HG02938 (cell line): ENCODE data around the gene RAD51AP2.
"Not testable (repeated sequence)": the region's sequence is repeated elsewhere in the genome, so short reads cannot be mapped to it uniquely, and the experiment has no call there.

Experiments
- ATAC-seq: cut with Tn5 transposase; IDR thresholded peaks from one replicate; pipeline ENCODE4 v1.9.1; 2021; ENCODE audit warnings: mild to moderate bottlenecking, moderate library complexity; ENCODE audit not compliant: unreplicated experiment

The RAD51AP2 gene

DNA sequence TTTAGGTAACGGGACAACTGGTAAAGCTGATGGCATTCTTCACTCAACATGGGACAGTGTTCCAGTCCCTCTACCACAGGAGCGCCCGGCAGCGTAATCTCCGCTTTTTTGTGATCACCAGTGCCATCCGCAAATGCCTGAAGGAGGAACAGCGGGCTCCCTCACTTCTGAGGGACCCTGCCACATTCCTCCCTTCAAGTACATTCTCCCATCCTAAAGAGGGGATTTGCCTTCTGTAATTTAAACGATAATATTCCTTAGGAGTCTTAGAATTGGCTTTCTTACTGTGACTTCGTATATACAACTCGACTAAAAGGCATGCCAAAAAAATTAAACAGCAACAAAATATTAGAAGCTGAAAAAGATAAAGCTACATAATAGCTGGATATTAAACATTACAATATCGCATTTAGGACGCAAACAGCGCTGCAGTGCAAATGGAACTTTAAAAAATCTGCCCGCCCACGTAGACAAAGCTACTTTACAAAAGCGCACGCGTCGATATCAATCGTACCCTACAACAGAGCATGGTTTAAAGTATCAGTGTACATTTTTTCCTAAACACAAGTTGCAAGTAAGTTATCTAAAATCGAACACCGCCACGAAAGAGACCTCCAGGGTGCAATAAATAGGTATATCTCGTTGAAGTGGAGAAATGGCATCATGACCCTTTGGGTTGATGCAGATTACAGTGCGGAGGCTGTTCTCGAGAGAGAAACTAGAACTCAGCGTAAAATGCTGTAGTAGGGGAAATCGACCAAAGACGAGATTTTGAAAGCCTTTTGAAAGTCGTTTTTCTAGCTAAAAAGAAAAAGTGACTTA is 20.0 kb upstream of the RAD51AP2 start:
- ATAC-seq, result peak; percentile 34

DNA sequence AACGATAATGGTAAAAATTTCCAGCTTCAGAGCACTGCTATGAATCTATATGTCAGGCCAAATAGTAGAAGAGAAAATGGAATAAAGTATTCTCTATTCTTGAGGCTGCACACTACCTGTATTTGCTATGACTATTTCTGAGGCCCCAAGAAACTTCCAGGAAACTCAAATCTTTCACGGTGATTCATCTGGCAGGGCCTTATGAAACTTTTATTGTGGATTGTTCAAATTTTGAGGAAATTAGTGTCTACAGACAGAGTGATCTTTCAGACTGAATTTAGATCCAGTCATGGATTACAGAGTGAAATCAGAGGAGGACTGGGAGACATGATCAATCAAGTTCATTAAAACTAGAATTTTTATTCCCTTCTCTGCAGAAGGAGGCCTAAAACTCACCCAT is 18.2 kb upstream of the RAD51AP2 start:
- ATAC-seq, result no peak

GRCh38 chr2:17533546-17533945 is 15.3 kb upstream of the RAD51AP2 start:
- ATAC-seq, result no peak

DNA sequence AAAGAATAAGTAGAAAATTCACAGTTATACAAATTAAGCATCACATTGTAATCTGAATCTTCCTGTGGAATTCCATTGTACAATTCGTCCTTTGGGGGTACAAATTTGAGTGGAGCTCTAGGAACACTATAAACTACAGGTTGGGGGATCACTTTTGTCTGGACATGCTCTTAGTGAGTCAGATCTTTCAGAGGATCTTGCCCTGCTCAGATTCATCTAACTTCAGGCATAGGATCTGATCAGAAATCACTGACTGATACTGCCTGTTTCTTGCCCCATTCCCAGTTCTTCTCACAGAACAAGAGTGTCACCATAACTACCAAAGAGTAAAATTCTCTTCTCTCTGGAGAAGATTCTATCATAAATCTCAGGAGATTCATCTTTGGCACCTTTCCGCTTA is 11.5 kb upstream of the RAD51AP2 start:
- no peak for ATAC-seq

GRCh38 chr2:17522303-17522702 is 4.1 kb upstream of the RAD51AP2 start:
- ATAC-seq, result no peak

DNA sequence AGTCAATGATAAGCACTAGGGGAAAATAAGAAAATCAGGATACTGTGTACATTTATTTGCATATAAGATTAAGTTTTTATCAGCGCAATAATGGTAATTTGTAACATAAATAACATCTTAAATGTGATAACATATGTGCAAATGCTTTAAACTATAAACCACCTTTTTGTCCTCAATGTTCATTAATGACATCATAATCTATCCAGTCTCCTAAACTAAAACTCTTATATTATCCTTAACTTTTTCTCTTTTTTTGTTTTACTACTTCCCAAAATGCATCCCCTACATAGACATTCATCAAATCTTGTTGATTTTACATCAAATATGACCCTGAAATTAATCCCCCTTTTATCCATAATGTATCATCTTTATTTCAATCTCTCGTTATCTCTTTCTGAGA is 3.4 kb upstream of the RAD51AP2 start:
- ATAC-seq, result no peak

DNA sequence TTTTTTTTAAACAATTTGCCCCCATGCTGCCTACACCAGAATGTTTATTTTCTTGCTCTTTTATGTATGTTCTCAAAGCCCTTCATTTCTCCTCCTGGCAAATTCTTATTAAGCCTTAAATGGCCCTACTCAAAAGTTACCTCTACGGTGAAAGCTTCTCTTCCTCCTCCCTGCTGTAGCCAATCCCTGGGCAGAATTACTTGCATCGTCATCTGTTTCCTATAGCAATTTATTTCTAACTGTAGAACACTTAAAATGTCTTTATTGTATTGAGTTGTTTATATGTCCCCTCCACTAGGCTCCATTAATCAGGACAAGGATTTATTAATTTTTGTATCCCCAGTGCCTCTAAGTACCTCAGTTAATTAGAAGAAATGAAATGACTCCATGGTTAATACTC is 2.5 kb upstream of the RAD51AP2 start:
- ATAC-seq, result peak; percentile 22

- ATAC-seq, result no peak
These were observed 1.2 kb upstream of the RAD51AP2 start for GRCh38 chr2:17519486-17519885.

DNA sequence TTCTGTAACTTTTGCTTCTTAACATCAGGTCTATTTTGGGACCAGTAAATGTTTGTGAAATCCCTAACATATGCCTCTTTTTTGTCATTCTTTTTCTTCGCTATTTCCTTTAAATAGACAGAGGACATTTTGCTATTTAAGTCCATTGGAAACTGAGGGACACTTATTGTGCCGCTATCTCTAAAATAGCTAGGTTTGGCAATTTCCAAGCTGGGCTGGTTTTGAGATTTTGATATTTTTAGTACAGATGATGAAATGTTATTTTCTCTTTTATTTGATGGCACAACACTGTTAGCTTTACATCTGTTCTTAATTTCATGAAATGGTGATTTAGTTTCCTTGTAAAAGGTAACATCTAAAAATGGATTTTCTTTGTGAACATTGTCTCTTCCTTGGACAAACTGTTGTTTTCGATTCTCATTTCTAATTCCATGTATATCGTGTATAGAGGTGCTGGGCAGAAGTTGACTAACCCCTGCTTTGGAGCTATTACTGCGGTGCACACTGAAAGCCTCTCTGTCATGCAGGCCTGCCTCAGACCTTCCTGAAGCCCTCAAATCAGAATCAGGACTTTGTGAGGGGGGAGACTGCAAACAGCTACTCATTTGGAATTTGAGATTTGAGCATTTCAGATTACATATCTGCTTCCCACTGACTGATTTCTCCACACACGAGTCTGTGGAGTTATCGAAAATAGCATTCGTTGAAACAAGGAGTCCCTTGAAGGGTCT is 594 bp downstream of the RAD51AP2 start:
- ATAC-seq, result peak; percentile 30

- peak; percentile 38 for ATAC-seq
These were observed 2.6 kb downstream of the RAD51AP2 start for GRCh38 chr2:17515652-17516051.

- ATAC-seq, result no peak
These were observed 11.3 kb downstream of the RAD51AP2 start for GRCh38 chr2:17506736-17507616.

DNA sequence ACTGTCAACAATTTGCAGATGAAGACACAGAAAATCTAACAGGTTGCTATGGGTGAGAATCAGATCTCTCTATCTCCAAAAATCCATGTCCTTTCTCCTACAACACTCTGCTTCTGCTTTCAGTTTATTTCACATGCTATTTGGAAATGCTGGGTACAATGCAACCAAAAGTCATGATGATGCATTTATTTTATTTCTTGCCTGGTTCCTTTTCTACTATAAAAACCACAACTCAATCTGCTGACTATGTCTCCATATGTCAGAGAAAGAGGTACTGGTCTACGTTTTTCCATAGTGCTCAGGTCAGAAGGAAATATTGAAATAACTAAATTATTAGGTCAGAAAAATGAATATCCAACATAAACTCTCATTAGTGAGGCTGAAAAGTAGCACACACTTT is 20.5 kb downstream of the RAD51AP2 start:
- no peak for ATAC-seq

- ATAC-seq, result no peak
These were observed 22.6 kb downstream of the RAD51AP2 start for GRCh38 chr2:17495590-17495989.

DNA sequence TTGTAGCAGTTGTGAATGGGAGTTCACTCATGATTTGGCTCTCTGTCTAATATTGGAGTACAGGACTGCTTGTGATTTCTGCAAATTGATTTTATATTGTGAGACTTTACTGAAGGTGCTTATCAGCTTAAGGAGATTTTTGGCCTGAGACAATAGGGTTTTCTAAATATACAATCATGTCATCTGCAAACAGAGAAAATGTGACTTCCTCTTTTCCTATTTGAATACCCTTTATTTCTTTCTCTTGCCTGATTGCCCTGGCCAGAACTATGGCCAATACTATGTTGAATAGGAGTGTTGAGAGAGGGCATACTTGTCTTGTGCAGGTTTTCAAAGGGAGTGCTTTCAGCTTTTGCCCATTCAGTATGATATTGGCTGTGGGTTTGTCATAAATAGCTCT is 28.1 kb downstream of the RAD51AP2 start:
- not testable (repeated sequence) for ATAC-seq

GRCh38 chr2:17488610-17489009 is 29.6 kb downstream of the RAD51AP2 start:
- not testable (repeated sequence) for ATAC-seq

GRCh38 chr2:17483496-17483895 is 34.7 kb downstream of the RAD51AP2 start:
- ATAC-seq, result no peak

GRCh38 chr2:17482651-17483050 is 35.6 kb downstream of the RAD51AP2 start:
- no peak for ATAC-seq

GRCh38 chr2:17479875-17480274 is 38.4 kb downstream of the RAD51AP2 start:
- no peak for ATAC-seq

DNA sequence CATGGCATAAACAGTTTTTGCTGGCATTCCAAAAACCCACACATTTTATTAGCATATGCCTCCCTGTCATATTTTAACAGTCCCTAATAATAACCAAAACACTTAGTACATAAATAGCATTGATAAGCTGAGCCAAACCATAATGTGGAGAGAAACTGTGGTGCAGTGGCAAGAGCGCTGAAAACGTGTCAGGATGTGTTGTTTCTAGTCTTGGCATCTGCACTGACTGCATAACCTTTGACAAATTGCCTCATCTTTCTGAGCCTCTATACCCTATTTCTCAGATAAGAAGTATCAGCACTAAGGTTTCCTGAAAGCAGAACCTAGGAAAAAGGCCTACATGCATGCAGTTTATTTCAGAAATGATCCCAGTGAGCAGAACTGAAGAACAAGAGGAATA is 41.4 kb downstream of the RAD51AP2 start:
- ATAC-seq, result no peak

DNA sequence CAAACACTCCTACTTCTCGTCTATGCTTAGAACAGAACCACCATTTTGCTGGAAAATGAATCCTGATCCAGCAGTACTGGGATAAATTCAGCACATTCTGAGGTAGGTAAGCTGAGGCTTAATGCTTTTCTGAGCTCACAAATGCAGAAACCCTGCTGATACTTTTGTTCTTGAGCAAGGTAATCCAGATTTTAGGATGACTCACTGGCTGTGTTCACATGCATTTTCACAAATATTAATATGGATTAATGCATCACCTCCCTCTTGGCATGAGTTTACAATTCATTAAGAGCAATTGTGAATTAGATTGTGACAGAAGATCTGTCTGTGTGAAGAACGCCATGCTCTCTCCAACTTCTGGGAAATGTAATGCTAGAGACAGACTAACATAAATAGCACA is 42.2 kb downstream of the RAD51AP2 start:
- ATAC-seq, result no peak

- no peak for ATAC-seq
These were observed 43.0 kb downstream of the RAD51AP2 start for GRCh38 chr2:17475286-17475685.
